GM20000 (cell line): Measurements from ENCODE around the gene ITGB1BP1.

ENCODE experiments used
- DNase-seq: peaks from one replicate; pipeline ENCODE4 v3.0.0; 2012; ENCODE audit warnings: low spot score
- CTCF ChIP-seq: IDR thresholded peaks from 2 replicates; pipeline ENCODE4 v1.5.1; 2012; ENCODE audit warnings: mild to moderate bottlenecking, control low read depth; ENCODE audit errors: extremely low read depth, missing control alignments

The ITGB1BP1 gene

GRCh38 chr2:9374071-9374730, 49.1 kb downstream of the ITGB1BP1 start:
- DNase-seq, result no peak
- TF ChIP-seq CTCF, result no peak

DNA sequence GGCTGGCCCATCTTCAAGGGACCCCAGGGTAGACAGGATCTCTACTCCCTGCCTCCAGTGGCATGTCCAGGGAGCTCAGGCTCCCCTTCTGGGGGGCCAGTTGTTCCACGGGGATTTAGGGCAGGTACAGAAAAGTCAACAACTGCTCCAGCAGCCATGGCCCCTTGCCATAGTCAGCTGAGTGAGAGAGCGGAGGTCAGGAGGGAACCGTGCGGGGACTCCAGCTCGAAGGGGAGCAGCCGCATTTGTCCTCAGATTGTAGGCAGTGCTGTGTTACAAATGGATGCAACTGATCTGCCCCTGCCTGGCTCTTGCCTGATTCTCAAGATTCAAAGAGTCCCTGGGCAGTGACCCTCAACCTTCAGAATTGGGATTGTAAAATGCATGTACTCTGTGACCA, 49.9 kb downstream of the ITGB1BP1 start:
- TF ChIP-seq CTCF, result no peak
- no peak for DNase-seq

GRCh38 chr2:9373047-9373446, 50.3 kb downstream of the ITGB1BP1 start:
- no peak for DNase-seq
- TF ChIP-seq CTCF, result no peak

- TF ChIP-seq CTCF, result no peak
These were observed 52.6 kb downstream of the ITGB1BP1 start for GRCh38 chr2:9370746-9371145.

DNA sequence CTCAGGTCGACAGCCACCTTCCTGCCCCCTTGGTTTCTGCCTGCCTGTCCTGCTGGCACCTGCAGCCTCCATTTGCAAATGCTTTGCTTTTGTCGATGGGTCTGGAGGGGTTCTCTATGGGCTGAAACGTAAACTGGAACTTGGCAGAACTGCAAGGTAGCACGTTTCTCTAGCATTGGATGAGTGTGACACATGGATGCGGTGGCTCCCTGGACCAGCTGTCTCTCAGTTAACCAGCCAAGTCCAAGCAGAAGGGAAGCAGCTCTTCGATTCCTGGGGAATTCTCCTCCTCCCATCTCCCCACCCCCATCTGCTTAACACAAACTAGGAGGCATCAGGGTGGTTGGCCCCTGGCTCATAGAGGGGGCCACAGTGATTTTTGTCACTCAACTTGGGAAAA, 57.3 kb downstream of the ITGB1BP1 start:
- DNase-seq, result no peak
- no peak for TF ChIP-seq CTCF

More at GRCh38 chr2:9370746-9371145, 52.6 kb downstream of the ITGB1BP1 start:
- DNase-seq, result no peak

- DNase-seq, result no peak
- TF ChIP-seq CTCF, result no peak
These were observed 57.8 kb downstream of the ITGB1BP1 start for GRCh38 chr2:9365498-9366019.

- DNase-seq, result no peak
- TF ChIP-seq CTCF, result no peak
These were observed 58.4 kb downstream of the ITGB1BP1 start for GRCh38 chr2:9364791-9365497.
